HepG2 (cell line): ENCODE data around the gene CPE. TPM values are rescaled to one million over a fixed set of nuclear protein-coding genes. Genes with fewer than 3 reads are reported as not detected.

ENCODE experiments used
- AGO1 ChIP-seq: fragments of 200-400 bp; formaldehyde crosslinking; IDR thresholded peaks from 2 replicates; pipeline ENCODE4 v1.6.1; 2017; ENCODE audit warnings: mild to moderate bottlenecking, low read depth, low read length, moderate library complexity; ENCODE audit not compliant: poor library complexity, severe bottlenecking
- ARID2 ChIP-seq: sonication (generic); formaldehyde crosslinking; IDR thresholded peaks from 2 replicates; pipeline ENCODE4 v1.8.1; 2022; ENCODE audit warnings: mild to moderate bottlenecking, missing genetic modification reagents, borderline replicate concordance
- FOXJ3 ChIP-seq: sonication (generic); formaldehyde crosslinking; IDR thresholded peaks from 2 replicates; pipeline ENCODE4 v1.4.0; 2020; ENCODE audit warnings: missing genetic modification reagents, mild to moderate bottlenecking, borderline replicate concordance
- SIX4 ChIP-seq: sonication (generic); formaldehyde crosslinking; IDR thresholded peaks from 2 replicates; pipeline ENCODE4 v1.4.0; 2020; ENCODE audit warnings: missing genetic modification reagents
- STAT5B ChIP-seq: sonication (generic); formaldehyde crosslinking; IDR thresholded peaks from 2 replicates; pipeline ENCODE4 v1.4.0; 2020; ENCODE audit warnings: missing genetic modification reagents
- TEAD3 ChIP-seq: optimal IDR thresholded peaks from 2 replicates; pipeline ENCODE3; 2016; ENCODE audit warnings: borderline replicate concordance
- U2AF1 ChIP-seq: fragments of 200-400 bp; formaldehyde crosslinking; optimal IDR thresholded peaks from 2 replicates; pipeline ENCODE3; 2017; ENCODE audit warnings: mild to moderate bottlenecking, low read depth, low read length
- ZNF274 ChIP-seq: sonication (generic); formaldehyde crosslinking; IDR thresholded peaks from 2 replicates; pipeline ENCODE4 v1.5.1; 2020; ENCODE audit warnings: mild to moderate bottlenecking, missing genetic modification reagents
- ZNF547 ChIP-seq: sonication (generic); formaldehyde crosslinking; IDR thresholded peaks from 2 replicates; pipeline ENCODE4 v1.5.1; 2020; ENCODE audit warnings: mild to moderate bottlenecking, missing genetic modification reagents
- ZNF569 ChIP-seq: sonication (generic); formaldehyde crosslinking; IDR thresholded peaks from 2 replicates; pipeline ENCODE4 v1.5.0; 2020; ENCODE audit warnings: mild to moderate bottlenecking, missing genetic modification reagents, moderate library complexity, borderline replicate concordance
- polyA plus RNA-seq, 8 experiments: library from polyadenylated mRNA; depleted of rRNA in 3 of 8; stranded (reverse) in 7 of 8; unstranded in 1 of 8; fragments of >200 nt; fragmentation: Illumina TruSeq in 4 of 8; extraction: Trizol in 4 of 8; gene quantifications; 2 replicates each; pipeline versions ENCODE4 v1.2.1 to v1.2.3, GENCODE V29; 2011 to 2016; ENCODE audit warnings: low read depth in 4 of 8, missing spikeins in 1 of 8, mixed read lengths in 1 of 8; ENCODE audit not compliant: insufficient read depth in 1 of 8
- total RNA-seq, 5 experiments: library from RNA; depleted of rRNA; stranded (reverse); fragments of >200 nt; fragmentation: Illumina TruSeq; extraction: Trizol; gene quantifications; 2 replicates each; pipeline ENCODE4 v1.2.3, GENCODE V29; 2016; ENCODE audit warnings: low read depth in 1 of 5
- TF ChIP-seq, protein P1 (sequence below): sonication (generic); formaldehyde crosslinking; IDR thresholded peaks from 2 replicates; pipeline ENCODE4 v1.8.0; 2022; ENCODE audit warnings: mild to moderate bottlenecking, missing genetic modification reagents
- TF ChIP-seq, protein P2 (sequence below): sonication (generic); formaldehyde crosslinking; IDR thresholded peaks from 2 replicates; pipeline ENCODE4 v1.4.0; 2020; ENCODE audit warnings: missing genetic modification reagents
- TF ChIP-seq, protein P3 (sequence below), 2 experiments: sonication (generic) in 1 of 2; formaldehyde crosslinking in 1 of 2; IDR thresholded peaks; 2 replicates each; pipeline versions ENCODE4 v1.5.1 to v1.6.1; 2011 to 2020; ENCODE audit warnings: borderline replicate concordance in 1 of 2, low read depth in 1 of 2, low read length in 1 of 2, mild to moderate bottlenecking in 1 of 2, missing genetic modification reagents in 1 of 2, moderate library complexity in 1 of 2
- TF ChIP-seq, protein P4 (sequence below): sonication (generic); formaldehyde crosslinking; IDR thresholded peaks from 2 replicates; pipeline ENCODE4 v1.4.0; 2020; ENCODE audit warnings: missing genetic modification reagents
- TF ChIP-seq, protein P5 (sequence below): sonication (generic); formaldehyde crosslinking; IDR thresholded peaks from 2 replicates; pipeline ENCODE4 v1.5.1; 2020; ENCODE audit warnings: mild to moderate bottlenecking, missing genetic modification reagents, moderate library complexity

Gene CPE
- total and polyA plus RNA-seq, 2 of the 13 experiments (the other 11 are each of a cell fraction or from before 2014, with no cell fraction given) = 268 to 852 TPM

DNA sequence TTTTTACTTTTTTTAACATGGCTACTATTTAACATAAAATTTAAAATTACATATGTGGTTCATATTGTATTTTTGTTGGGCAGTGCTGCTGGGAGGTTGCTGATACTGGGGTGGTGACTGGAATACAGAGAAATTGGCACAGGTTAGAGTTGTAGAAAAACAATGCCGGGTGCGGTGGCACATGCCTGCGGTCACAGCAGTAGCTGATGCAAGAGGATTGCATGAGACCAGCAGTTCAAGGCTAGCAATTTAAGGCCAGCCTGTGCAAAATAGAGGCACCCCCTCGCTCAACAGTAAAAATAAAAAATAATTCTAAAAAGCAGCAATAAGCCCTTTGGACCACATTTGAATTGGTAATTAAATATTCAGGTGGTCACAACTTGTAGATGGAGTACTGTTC is 11.8 kb upstream of the CPE start (continued):
- no peak for TF ChIP-seq ZNF274 (CRISPR knock-in tag)
- TF ChIP-seq, protein P1, sequence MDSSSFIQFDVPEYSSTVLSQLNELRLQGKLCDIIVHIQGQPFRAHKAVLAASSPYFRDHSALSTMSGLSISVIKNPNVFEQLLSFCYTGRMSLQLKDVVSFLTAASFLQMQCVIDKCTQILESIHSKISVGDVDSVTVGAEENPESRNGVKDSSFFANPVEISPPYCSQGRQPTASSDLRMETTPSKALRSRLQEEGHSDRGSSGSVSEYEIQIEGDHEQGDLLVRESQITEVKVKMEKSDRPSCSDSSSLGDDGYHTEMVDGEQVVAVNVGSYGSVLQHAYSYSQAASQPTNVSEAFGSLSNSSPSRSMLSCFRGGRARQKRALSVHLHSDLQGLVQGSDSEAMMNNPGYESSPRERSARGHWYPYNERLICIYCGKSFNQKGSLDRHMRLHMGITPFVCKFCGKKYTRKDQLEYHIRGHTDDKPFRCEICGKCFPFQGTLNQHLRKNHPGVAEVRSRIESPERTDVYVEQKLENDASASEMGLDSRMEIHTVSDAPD (CRISPR knock-in tag) = no peak
- TF ChIP-seq SIX4 = 0 out of 2 replicates have a peak, but pooled peaks have one; percentile 65
- TF ChIP-seq U2AF1 = no peak
- TF ChIP-seq, protein P2, sequence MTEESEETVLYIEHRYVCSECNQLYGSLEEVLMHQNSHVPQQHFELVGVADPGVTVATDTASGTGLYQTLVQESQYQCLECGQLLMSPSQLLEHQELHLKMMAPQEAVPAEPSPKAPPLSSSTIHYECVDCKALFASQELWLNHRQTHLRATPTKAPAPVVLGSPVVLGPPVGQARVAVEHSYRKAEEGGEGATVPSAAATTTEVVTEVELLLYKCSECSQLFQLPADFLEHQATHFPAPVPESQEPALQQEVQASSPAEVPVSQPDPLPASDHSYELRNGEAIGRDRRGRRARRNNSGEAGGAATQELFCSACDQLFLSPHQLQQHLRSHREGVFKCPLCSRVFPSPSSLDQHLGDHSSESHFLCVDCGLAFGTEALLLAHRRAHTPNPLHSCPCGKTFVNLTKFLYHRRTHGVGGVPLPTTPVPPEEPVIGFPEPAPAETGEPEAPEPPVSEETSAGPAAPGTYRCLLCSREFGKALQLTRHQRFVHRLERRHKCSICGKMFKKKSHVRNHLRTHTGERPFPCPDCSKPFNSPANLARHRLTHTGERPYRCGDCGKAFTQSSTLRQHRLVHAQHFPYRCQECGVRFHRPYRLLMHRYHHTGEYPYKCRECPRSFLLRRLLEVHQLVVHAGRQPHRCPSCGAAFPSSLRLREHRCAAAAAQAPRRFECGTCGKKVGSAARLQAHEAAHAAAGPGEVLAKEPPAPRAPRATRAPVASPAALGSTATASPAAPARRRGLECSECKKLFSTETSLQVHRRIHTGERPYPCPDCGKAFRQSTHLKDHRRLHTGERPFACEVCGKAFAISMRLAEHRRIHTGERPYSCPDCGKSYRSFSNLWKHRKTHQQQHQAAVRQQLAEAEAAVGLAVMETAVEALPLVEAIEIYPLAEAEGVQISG (CRISPR knock-in tag) = peak; percentile 69
- 0 out of 2 replicates have a peak, but pooled peaks have one; percentile 57 for TF ChIP-seq FOXJ3 (CRISPR knock-in tag)
- peak; percentile 73 for TF ChIP-seq TEAD3
- no peak for TF ChIP-seq AGO1
- TF ChIP-seq, protein P3, sequence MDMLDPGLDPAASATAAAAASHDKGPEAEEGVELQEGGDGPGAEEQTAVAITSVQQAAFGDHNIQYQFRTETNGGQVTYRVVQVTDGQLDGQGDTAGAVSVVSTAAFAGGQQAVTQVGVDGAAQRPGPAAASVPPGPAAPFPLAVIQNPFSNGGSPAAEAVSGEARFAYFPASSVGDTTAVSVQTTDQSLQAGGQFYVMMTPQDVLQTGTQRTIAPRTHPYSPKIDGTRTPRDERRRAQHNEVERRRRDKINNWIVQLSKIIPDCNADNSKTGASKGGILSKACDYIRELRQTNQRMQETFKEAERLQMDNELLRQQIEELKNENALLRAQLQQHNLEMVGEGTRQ (IDR thresholded peaks at IDR 0.05; ENCODE audit: low read depth, low read length) = no peak
- TF ChIP-seq, protein P3 (CRISPR knock-in tag; IDR thresholded peaks at IDR 0.05; ENCODE audit: borderline replicate concordance) = no peak
- TF ChIP-seq ARID2 (CRISPR knock-in tag) = no peak
- TF ChIP-seq, protein P4, sequence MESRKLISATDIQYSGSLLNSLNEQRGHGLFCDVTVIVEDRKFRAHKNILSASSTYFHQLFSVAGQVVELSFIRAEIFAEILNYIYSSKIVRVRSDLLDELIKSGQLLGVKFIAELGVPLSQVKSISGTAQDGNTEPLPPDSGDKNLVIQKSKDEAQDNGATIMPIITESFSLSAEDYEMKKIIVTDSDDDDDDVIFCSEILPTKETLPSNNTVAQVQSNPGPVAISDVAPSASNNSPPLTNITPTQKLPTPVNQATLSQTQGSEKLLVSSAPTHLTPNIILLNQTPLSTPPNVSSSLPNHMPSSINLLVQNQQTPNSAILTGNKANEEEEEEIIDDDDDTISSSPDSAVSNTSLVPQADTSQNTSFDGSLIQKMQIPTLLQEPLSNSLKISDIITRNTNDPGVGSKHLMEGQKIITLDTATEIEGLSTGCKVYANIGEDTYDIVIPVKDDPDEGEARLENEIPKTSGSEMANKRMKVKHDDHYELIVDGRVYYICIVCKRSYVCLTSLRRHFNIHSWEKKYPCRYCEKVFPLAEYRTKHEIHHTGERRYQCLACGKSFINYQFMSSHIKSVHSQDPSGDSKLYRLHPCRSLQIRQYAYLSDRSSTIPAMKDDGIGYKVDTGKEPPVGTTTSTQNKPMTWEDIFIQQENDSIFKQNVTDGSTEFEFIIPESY (CRISPR knock-in tag) = 0 out of 2 replicates have a peak, but pooled peaks have one; percentile 14
- TF ChIP-seq, protein P5, sequence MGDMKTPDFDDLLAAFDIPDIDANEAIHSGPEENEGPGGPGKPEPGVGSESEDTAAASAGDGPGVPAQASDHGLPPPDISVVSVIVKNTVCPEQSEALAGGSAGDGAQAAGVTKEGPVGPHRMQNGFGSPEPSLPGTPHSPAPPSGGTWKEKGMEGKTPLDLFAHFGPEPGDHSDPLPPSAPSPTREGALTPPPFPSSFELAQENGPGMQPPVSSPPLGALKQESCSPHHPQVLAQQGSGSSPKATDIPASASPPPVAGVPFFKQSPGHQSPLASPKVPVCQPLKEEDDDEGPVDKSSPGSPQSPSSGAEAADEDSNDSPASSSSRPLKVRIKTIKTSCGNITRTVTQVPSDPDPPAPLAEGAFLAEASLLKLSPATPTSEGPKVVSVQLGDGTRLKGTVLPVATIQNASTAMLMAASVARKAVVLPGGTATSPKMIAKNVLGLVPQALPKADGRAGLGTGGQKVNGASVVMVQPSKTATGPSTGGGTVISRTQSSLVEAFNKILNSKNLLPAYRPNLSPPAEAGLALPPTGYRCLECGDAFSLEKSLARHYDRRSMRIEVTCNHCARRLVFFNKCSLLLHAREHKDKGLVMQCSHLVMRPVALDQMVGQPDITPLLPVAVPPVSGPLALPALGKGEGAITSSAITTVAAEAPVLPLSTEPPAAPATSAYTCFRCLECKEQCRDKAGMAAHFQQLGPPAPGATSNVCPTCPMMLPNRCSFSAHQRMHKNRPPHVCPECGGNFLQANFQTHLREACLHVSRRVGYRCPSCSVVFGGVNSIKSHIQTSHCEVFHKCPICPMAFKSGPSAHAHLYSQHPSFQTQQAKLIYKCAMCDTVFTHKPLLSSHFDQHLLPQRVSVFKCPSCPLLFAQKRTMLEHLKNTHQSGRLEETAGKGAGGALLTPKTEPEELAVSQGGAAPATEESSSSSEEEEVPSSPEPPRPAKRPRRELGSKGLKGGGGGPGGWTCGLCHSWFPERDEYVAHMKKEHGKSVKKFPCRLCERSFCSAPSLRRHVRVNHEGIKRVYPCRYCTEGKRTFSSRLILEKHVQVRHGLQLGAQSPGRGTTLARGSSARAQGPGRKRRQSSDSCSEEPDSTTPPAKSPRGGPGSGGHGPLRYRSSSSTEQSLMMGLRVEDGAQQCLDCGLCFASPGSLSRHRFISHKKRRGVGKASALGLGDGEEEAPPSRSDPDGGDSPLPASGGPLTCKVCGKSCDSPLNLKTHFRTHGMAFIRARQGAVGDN (CRISPR knock-in tag) = peak; percentile 32; the same call in 1 of the 2 replicates
- TF ChIP-seq ZNF547 = no peak
- TF ChIP-seq ZNF569 = no peak
- no peak for TF ChIP-seq STAT5B (CRISPR knock-in tag)
